Lung (tissue), 12 donors: ENCODE measurements around the gene KIRREL1. TPM values are rescaled to one million over a fixed set of nuclear protein-coding genes. Genes with fewer than 3 reads are reported as not detected.
A peak's percentile ranks its signal among the peaks of the same experiment; 100 is the strongest.

Source experiments
- ATAC-seq: fragments of 200-7000 bp; cut with Tn5 transposase; one replicate; pipeline ENCODE4 v1.9.1; 2020; ENCODE audit warnings: moderate number of reproducible peaks; ENCODE audit not compliant: insufficient read depth, low FRiP score
- DNase-seq, 3 donors: peaks; one replicate each; pipeline ENCODE4 v3.0.0-alpha.2; 2013 to 2017
- H3K27ac ChIP-seq, 2 donors: one replicate each; pipeline ENCODE4 v1.5.1; 2013; ENCODE audit warnings: mild to moderate bottlenecking in 2 of 2, moderate library complexity in 2 of 2, control low read depth in 1 of 2, inconsistent platforms in 1 of 2, low read depth in 1 of 2, low read length in 1 of 2
- H3K27me3 ChIP-seq, 3 donors: one replicate each; pipeline ENCODE4 v1.5.1; 2013; ENCODE audit warnings: low read length in 2 of 3; ENCODE audit not compliant: control insufficient read depth in 3 of 3, insufficient read depth in 3 of 3
- H3K36me3 ChIP-seq, 4 donors: one replicate each; pipeline ENCODE4 v1.5.1; 2013; ENCODE audit warnings: low read length in 4 of 4, mild to moderate bottlenecking in 1 of 4, moderate library complexity in 1 of 4; ENCODE audit not compliant: control insufficient read depth in 4 of 4, insufficient read depth in 4 of 4
- H3K4me1 ChIP-seq, 5 donors: one replicate each; pipeline ENCODE4 v1.5.1; 2013; ENCODE audit warnings: low read length in 5 of 5, mild to moderate bottlenecking in 2 of 5, moderate library complexity in 1 of 5; ENCODE audit not compliant: control insufficient read depth in 5 of 5, insufficient read depth in 5 of 5
- H3K4me3 ChIP-seq: one replicate; pipeline ENCODE4 v1.5.1; 2013; ENCODE audit warnings: mild to moderate bottlenecking, control low read depth, moderate library complexity
- H3K9ac ChIP-seq, 2 donors: one replicate each; pipeline ENCODE4 v1.5.1; 2013; ENCODE audit warnings: low read length in 2 of 2, control low read depth in 1 of 2; ENCODE audit not compliant: insufficient read depth in 1 of 2
- H3K9me3 ChIP-seq, 4 donors: one replicate each; pipeline ENCODE4 v1.5.1; 2013; ENCODE audit warnings: low read length in 3 of 4, mild to moderate bottlenecking in 1 of 4, moderate library complexity in 1 of 4; ENCODE audit not compliant: control insufficient read depth in 4 of 4, insufficient read depth in 3 of 4
- CTCF ChIP-seq: IDR thresholded peaks from 2 replicates; pipeline ENCODE4 v1.5.1; 2012; ENCODE audit warnings: mild to moderate bottlenecking; ENCODE audit errors: control extremely low read depth, extremely low read depth
- WGBS, 2 donors: extraction: QIAGEN DNeasy Blood & Tissue Kit; methylation state at CpG; one replicate each; pipeline ENCODE4 v1.1.7; 2013; 5-methylcytosine and 5-hydroxymethylcytosine counted together
- polyA plus RNA-seq, 2 donors: library from polyadenylated mRNA; stranded (reverse); fragments of 200-250 nt; gene quantifications; one replicate each; pipeline ENCODE4 v1.2.1, GENCODE V29; 2013
- total RNA-seq, 2 donors: library from RNA; depleted of rRNA in 1 of 2; stranded (reverse); fragments of >200 nt in 1 of 2; gene quantifications; one replicate each; pipeline ENCODE4 v1.2.1, GENCODE V29; 2014 to 2021
- donor health status: control.
- donor health status: control.
- donor health status: Bipolar disorder and iron deficiency.
- donor health status: healthy.
- donor health status: DM: yes; HTN: yes; CAD: no.

The KIRREL1 gene
- total and polyA plus RNA-seq, 4 donors: 7.5 to 41.8 (median 26.5) TPM

- H3K4me3 ChIP-seq: no peak overlapping the region
- no peak overlapping the region for H3K9ac ChIP-seq
- peaks cover 0 to 46% (median 10%) of the 10 kb centered on the region in 5 donors for H3K4me1 ChIP-seq
- WGBS, 2 donors: 63 to 70% methylated on average over 5 of the region's 5 CpGs
- H3K9me3 ChIP-seq: peaks cover 0 to 3% (median 0%) of the 10 kb centered on the region in 4 donors
- no peaks in the 10 kb centered on the region for H3K27me3 ChIP-seq
- ATAC-seq (no peak), DNase-seq (peak in 2 of 3 donors; percentile 42 to 68)
- TF ChIP-seq CTCF: no peak
- H3K36me3 ChIP-seq: peaks cover 0 to 1% (median 0%) of the 10 kb centered on the region in 4 donors
- no peak overlapping the region for H3K27ac ChIP-seq
Observed at GRCh38 chr1:158049853-158050252, 56.4 kb downstream of the KIRREL1 start.

- Histone ChIP-seq H3K4me1 (peaks cover 0 to 42% (median 10%) of the 10 kb centered on the region in 5 donors), H3K9me3 (no peaks in the 10 kb centered on the region), H3K36me3 (peaks cover 0 to 2% (median under 1%) of the 10 kb centered on the region in 4 donors), H3K27me3 (no peaks in the 10 kb centered on the region), H3K9ac (no peak overlapping the region), H3K27ac (no peak overlapping the region), H3K4me3 (no peak overlapping the region)
- TF ChIP-seq CTCF: no peak
- no peak for DNase-seq
- no peak for ATAC-seq
Observed at GRCh38 chr1:158053276-158053675, 59.8 kb downstream of the KIRREL1 start.

GRCh38 chr1:158054721-158055120 lies 61.3 kb downstream of the KIRREL1 start:
- Histone ChIP-seq H3K36me3 (peaks cover 0 to 2% (median under 1%) of the 10 kb centered on the region in 4 donors), H3K4me3 (no peak overlapping the region), H3K27ac (no peak overlapping the region), H3K9ac (no peak overlapping the region), H3K27me3 (no peaks in the 10 kb centered on the region), H3K4me1 (peaks cover 0 to 49% (median 14%) of the 10 kb centered on the region in 5 donors), H3K9me3 (no peaks in the 10 kb centered on the region)
- ATAC-seq: no peak
- DNase-seq: no peak
- WGBS, 2 donors: 91 to 93% methylated on average over 4 of the region's 4 CpGs
- no peak for TF ChIP-seq CTCF

- no peak overlapping the region for H3K27ac ChIP-seq
- ATAC-seq (no peak), DNase-seq (peak in 2 of 3 donors; percentile 39 to 63)
Observed at GRCh38 chr1:158055854-158056253, 62.4 kb downstream of the KIRREL1 start.

More at GRCh38 chr1:158055854-158056253, 62.4 kb downstream of the KIRREL1 start:
- H3K9me3 ChIP-seq: no peaks in the 10 kb centered on the region
- H3K4me3 ChIP-seq: no peak overlapping the region
- H3K27me3 ChIP-seq: no peaks in the 10 kb centered on the region
- 36 to 55% methylated on average over 4 of the region's 4 CpGs for WGBS, 2 donors
- no peak for TF ChIP-seq CTCF
- no peak overlapping the region for H3K9ac ChIP-seq
- H3K36me3 ChIP-seq: peaks cover 0 to 2% (median under 1%) of the 10 kb centered on the region in 4 donors
- peaks cover 0 to 49% (median 16%) of the 10 kb centered on the region in 5 donors for H3K4me1 ChIP-seq
